ENCODE data around the gene AADACL3.

DNA sequence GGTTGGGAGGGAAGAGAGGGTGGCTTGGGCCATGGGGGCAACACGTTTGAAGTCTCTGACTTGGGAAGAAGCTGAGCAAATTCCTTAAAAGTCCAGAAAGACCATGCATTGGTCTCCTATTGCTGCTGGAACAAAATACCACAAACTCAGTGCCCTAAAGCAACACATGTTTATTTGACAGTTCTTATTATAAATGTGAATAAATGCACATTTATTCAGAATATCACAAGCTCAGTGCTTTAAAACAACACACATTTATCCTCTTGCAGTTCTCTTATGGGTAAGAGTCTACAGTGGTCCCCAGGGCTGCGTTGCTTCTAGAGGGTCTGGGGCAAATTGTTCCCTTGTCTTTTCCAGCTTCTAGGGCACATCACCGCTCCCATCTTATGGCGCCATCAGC, 47.6 kb downstream of the AADACL3 start:
- TF ChIP-seq POLR2AphosphoS5 (IDR thresholded peaks at IDR 0.05; ENCODE audit: insufficient read depth, low read depth, low read length): no peak
- TF ChIP-seq POLR2A (IDR thresholded peaks at IDR 0.05; ENCODE audit: low read depth, low read length): no peak
- no peak for TF ChIP-seq MYC (IDR thresholded peaks at IDR 0.05; ENCODE audit: low read depth, low read length)
